H1 (cell line): ENCODE data around the gene ITPK1. TPM values are rescaled to one million over a fixed set of nuclear protein-coding genes. Genes with fewer than 3 reads are reported as not detected.

ENCODE experiments used
- CTCF ChIA-PET: fragments of 300-600 bp; sonication (Branson Sonifier 250); formaldehyde crosslinking; loops from one replicate; lab custom pipeline; 2021; ENCODE audit not compliant: partially characterized antibody; lab: Charles Lee
- POLR2A ChIA-PET: fragments of 300-600 bp; sonication (Branson Sonifier 250); formaldehyde crosslinking; loops from one replicate; lab custom pipeline; 2021; ENCODE audit warnings: inconsistent platforms; ENCODE audit not compliant: partially characterized antibody; lab: Charles Lee
- DNase-seq, 2 experiments: peaks; one replicate each; pipeline versions ENCODE4 v3.0.0 to v3.0.0-alpha.2; 2010 to 2022; ENCODE audit warnings: low spot score in 2 of 2, low read depth in 1 of 2, mixed read lengths in 1 of 2
- FAIRE-seq: peaks from 2 replicates; lab custom pipeline; 2011; peaks lifted over from hg19 to GRCh38; lab: Jason Lieb, UNC
- H2AFZ ChIP-seq: 2 replicates; pipeline ENCODE4 v1.8.1; 2012; ENCODE audit warnings: low read length, inconsistent platforms
- H2AK5ac ChIP-seq: 2 replicates; pipeline ENCODE4 v1.6.1; 2013; ENCODE audit warnings: low read depth, low read length
- H2BK120ac ChIP-seq: replicated peaks from 2 replicates; pipeline ENCODE3; 2013; ENCODE audit warnings: low read depth, low read length, inconsistent platforms
- H2BK12ac ChIP-seq: 2 replicates; pipeline ENCODE4 v1.6.1; 2013; ENCODE audit warnings: low read depth, low read length
- H2BK15ac ChIP-seq: 2 replicates; pipeline ENCODE4 v1.6.1; 2013; ENCODE audit warnings: low read length
- H2BK20ac ChIP-seq: 2 replicates; pipeline ENCODE4 v1.6.1; 2013; ENCODE audit warnings: low read length
- H2BK5ac ChIP-seq: 2 replicates; pipeline ENCODE4 v1.6.1; 2013; ENCODE audit warnings: low read depth, low read length
- H3K14ac ChIP-seq: 2 replicates; pipeline ENCODE4 v1.6.1; 2013; ENCODE audit warnings: inconsistent platforms; ENCODE audit not compliant: insufficient read length
- H3K18ac ChIP-seq: 2 replicates; pipeline ENCODE4 v1.6.1; 2013; ENCODE audit warnings: low read length; ENCODE audit errors: extremely low read depth
- H3K23ac ChIP-seq: 2 replicates; pipeline ENCODE4 v1.6.1; 2013; ENCODE audit warnings: inconsistent platforms; ENCODE audit not compliant: insufficient read length
- H3K23me2 ChIP-seq: 2 replicates; pipeline ENCODE4 v1.6.1; 2013; ENCODE audit warnings: low read depth, low read length
- H3K27ac ChIP-seq: 2 replicates; pipeline ENCODE4 v1.6.1; 2011; ENCODE audit warnings: low read depth, low read length, inconsistent platforms
- H3K27me3 ChIP-seq, 4 experiments: replicated peaks in 1 of 4; 1 replicate in 1 of 4; 2 replicates in 3 of 4; pipeline versions ENCODE4 v1.6.1 to v1.8.1; 2011 to 2013; ENCODE audit warnings: low read length in 3 of 4, mild to moderate bottlenecking in 3 of 4, inconsistent platforms in 2 of 4, mixed read lengths in 2 of 4, moderate library complexity in 1 of 4; ENCODE audit not compliant: control insufficient read depth in 3 of 4, insufficient read depth in 3 of 4; ENCODE audit errors: extremely low read depth in 1 of 4
- H3K36me3 ChIP-seq, 4 experiments: 2 replicates each; pipeline versions ENCODE4 v1.6.1 to v1.8.1; 2011 to 2013; ENCODE audit warnings: mild to moderate bottlenecking in 4 of 4, low read length in 3 of 4, moderate library complexity in 2 of 4, control low read depth in 1 of 4, inconsistent platforms in 1 of 4; ENCODE audit not compliant: insufficient read depth in 4 of 4, control insufficient read depth in 2 of 4
- H3K4ac ChIP-seq: replicated peaks from 2 replicates; pipeline ENCODE3; 2013; ENCODE audit warnings: low read length, low read depth, mixed read lengths, inconsistent platforms; ENCODE audit not compliant: insufficient read length
- H3K4me1 ChIP-seq, 4 experiments: replicated peaks in 1 of 4; 1 replicate in 1 of 4; 2 replicates in 3 of 4; pipeline versions ENCODE4 v1.6.1 to v1.8.1; 2011 to 2013; ENCODE audit warnings: low read length in 3 of 4, inconsistent platforms in 2 of 4, mixed read lengths in 1 of 4; ENCODE audit not compliant: insufficient read depth in 4 of 4, control insufficient read depth in 3 of 4
- H3K4me2 ChIP-seq, 2 experiments: 2 replicates each; pipeline versions ENCODE4 v1.6.1 to v1.8.1; 2011 to 2013; ENCODE audit warnings: low read depth in 2 of 2, low read length in 2 of 2, control low read depth in 1 of 2, inconsistent platforms in 1 of 2, mild to moderate bottlenecking in 1 of 2; ENCODE audit not compliant: insufficient read depth in 1 of 2
- H3K4me3 ChIP-seq, 4 experiments: fragments of 200-600, 300-600 bp in 1 of 4; sonication (generic), shearing (Covaris generic), sonication (Bioruptor Twin) in 1 of 4; 2 replicates each; pipeline versions ENCODE4 v1.5.1 to v1.8.1; 2011 to 2016; ENCODE audit warnings: low read length in 4 of 4, low read depth in 3 of 4, control low read depth in 2 of 4, inconsistent platforms in 2 of 4, mild to moderate bottlenecking in 2 of 4, mixed read lengths in 1 of 4, moderate library complexity in 1 of 4; ENCODE audit not compliant: insufficient read depth in 2 of 4; ENCODE audit errors: extremely low read depth in 1 of 4
- H3K56ac ChIP-seq: replicated peaks from 2 replicates; pipeline ENCODE3; 2013; ENCODE audit warnings: low read depth, mild to moderate bottlenecking, mixed read lengths, low read length, inconsistent platforms; ENCODE audit not compliant: insufficient read length
- H3K79me1 ChIP-seq: 2 replicates; pipeline ENCODE4 v1.6.1; 2013; ENCODE audit warnings: low read depth, low read length, control low read depth
- H3K79me2 ChIP-seq, 2 experiments: 2 replicates each; pipeline versions ENCODE4 v1.6.1 to v1.8.1; 2012 to 2013; ENCODE audit warnings: low read length in 2 of 2, mild to moderate bottlenecking in 2 of 2, inconsistent platforms in 1 of 2; ENCODE audit not compliant: insufficient read depth in 2 of 2, control insufficient read depth in 1 of 2
- H3K9ac ChIP-seq, 4 experiments: replicated peaks in 1 of 4; 1 replicate in 1 of 4; 2 replicates in 3 of 4; pipeline versions ENCODE4 v1.6.1 to v1.8.1; 2011 to 2013; ENCODE audit warnings: low read depth in 3 of 4, low read length in 3 of 4, control low read depth in 2 of 4, mild to moderate bottlenecking in 2 of 4, moderate library complexity in 2 of 4, inconsistent platforms in 1 of 4; ENCODE audit errors: extremely low read depth in 1 of 4
- H3K9me3 ChIP-seq, 2 experiments: 2 replicates each; pipeline versions ENCODE4 v1.6.1 to v1.8.1; 2012 to 2013; ENCODE audit warnings: mild to moderate bottlenecking in 2 of 2, moderate library complexity in 2 of 2, control low read depth in 1 of 2, inconsistent platforms in 1 of 2, low read depth in 1 of 2, low read length in 1 of 2, mixed read lengths in 1 of 2; ENCODE audit not compliant: insufficient read depth in 2 of 2
- H4K20me1 ChIP-seq, 2 experiments: replicated peaks in 1 of 2; 2 replicates each; pipeline versions ENCODE3 to v1.8.1; 2011 to 2013; ENCODE audit warnings: inconsistent platforms in 2 of 2, low read length in 2 of 2, mild to moderate bottlenecking in 1 of 2; ENCODE audit not compliant: insufficient read depth in 2 of 2, control insufficient read depth in 1 of 2
- H4K5ac ChIP-seq: 2 replicates; pipeline ENCODE4 v1.6.1; 2013; ENCODE audit warnings: low read length, low read depth, mixed read lengths, inconsistent platforms; ENCODE audit not compliant: insufficient read length
- H4K8ac ChIP-seq: 2 replicates; pipeline ENCODE4 v1.8.0; 2013; ENCODE audit warnings: mild to moderate bottlenecking, moderate library complexity, low read length, inconsistent platforms; ENCODE audit not compliant: insufficient read depth; ENCODE audit errors: extremely low read depth
- H4K91ac ChIP-seq: replicated peaks from 2 replicates; pipeline ENCODE3; 2013; ENCODE audit warnings: low read length, mixed read lengths, inconsistent platforms; ENCODE audit not compliant: insufficient read length
- BRCA1 ChIP-seq: IDR thresholded peaks from 2 replicates; pipeline ENCODE4 v1.6.1; 2012; ENCODE audit warnings: low read depth, low read length, improper control_type of control experiment
- CHD1 ChIP-seq: IDR thresholded peaks from 2 replicates; pipeline ENCODE4 v1.6.1; 2012; ENCODE audit warnings: low read depth, low read length, improper control_type of control experiment
- CREB1 ChIP-seq: IDR thresholded peaks from 2 replicates; pipeline ENCODE4 v1.6.1; 2012; ENCODE audit warnings: inconsistent platforms
- E2F6 ChIP-seq: IDR thresholded peaks from 2 replicates; pipeline ENCODE4 v1.6.1; 2012; ENCODE audit warnings: inconsistent platforms
- EGR1 ChIP-seq: IDR thresholded peaks from 2 replicates; pipeline ENCODE4 v1.6.1; 2011; ENCODE audit warnings: low read depth, low read length, borderline replicate concordance
- JUN ChIP-seq: IDR thresholded peaks from 2 replicates; pipeline ENCODE4 v1.6.1; 2011; ENCODE audit warnings: low read depth, mild to moderate bottlenecking, improper control_type of control experiment, low read length
- RFX5 ChIP-seq: IDR thresholded peaks from 2 replicates; pipeline ENCODE4 v1.6.1; 2011; ENCODE audit warnings: low read depth, low read length, improper control_type of control experiment, borderline replicate concordance
- RNF2 ChIP-seq: fragments of 200-900, 300-1000 bp; sonication (generic); IDR thresholded peaks from 2 replicates; pipeline ENCODE4 v1.7.1; 2016; ENCODE audit warnings: borderline replicate concordance, low read depth, mild to moderate bottlenecking, antibody characterized with exemption, low read length; ENCODE audit not compliant: poor library complexity, severe bottlenecking; ENCODE audit errors: missing control alignments
- SIX5 ChIP-seq: IDR thresholded peaks from 2 replicates; pipeline ENCODE4 v1.6.1; 2011; ENCODE audit warnings: mild to moderate bottlenecking, low read depth, low read length
- TAF1 ChIP-seq: IDR thresholded peaks from 2 replicates; pipeline ENCODE4 v1.6.1; 2011; ENCODE audit warnings: mild to moderate bottlenecking, low read depth, low read length
- USF2 ChIP-seq: IDR thresholded peaks from 2 replicates; pipeline ENCODE4 v1.6.1; 2011; ENCODE audit warnings: low read length, improper control_type of control experiment
- ZNF274 ChIP-seq: IDR thresholded peaks from 2 replicates; pipeline ENCODE4 v1.7.0; 2012; ENCODE audit warnings: low read length, borderline replicate concordance; ENCODE audit errors: extremely low read depth
- WGBS, 2 experiments: shearing (Covaris generic) in 1 of 2; methylation state at CpG; one replicate each; pipeline versions ENCODE4 v1.1.6 to v1.1.7; 2013 to 2015; ENCODE audit warnings: low lambda C conversion rate in 2 of 2, mixed read lengths in 2 of 2, inconsistent platforms in 1 of 2, low coverage in 1 of 2, missing lambda C conversion rate in 1 of 2; ENCODE audit not compliant: insufficient replicate concordance in 2 of 2, insufficient coverage in 1 of 2, insufficient read length in 1 of 2; ENCODE audit errors: extremely low coverage in 1 of 2, missing lambda C conversion rate in 1 of 2; 5-methylcytosine and 5-hydroxymethylcytosine counted together
- polyA plus RNA-seq, 7 experiments: library from polyadenylated mRNA; depleted of rRNA in 3 of 7; stranded (reverse) in 5 of 7; unstranded in 2 of 7; fragments of >200 nt in 5 of 7; fragments of 200-250 nt in 2 of 7; gene quantifications; 1 replicate in 5 of 7; 2 replicates in 1 of 7; 4 replicates in 1 of 7; pipeline versions ENCODE4 v1.2.1 to v1.2.3, GENCODE V29; 2011 to 2013; ENCODE audit warnings: missing spikeins in 2 of 7, mixed read lengths in 2 of 7
- total RNA-seq: library from RNA; stranded (reverse); fragmentation: NEBNext Ultra II Directional; extraction: Animal tissue kit (Norgen Biotek cat#: 25700); gene quantifications from 2 replicates; pipeline ENCODE4 v1.2.1, GENCODE V29; 2021

Gene ITPK1
- total and polyA plus RNA-seq, 2 of the 8 experiments (the other 6 are each of a cell fraction or from before 2014, with no cell fraction given) = 108 to 143 TPM

GRCh38 chr14:93054876-93055275 is 60.8 kb downstream of the ITPK1 start:
- no peak overlapping the region for H3K14ac ChIP-seq
- TF ChIP-seq RFX5 (no peak), CHD1 (no peak), BRCA1 (no peak), TAF1 (no peak), JUN (no peak), CREB1 (no peak), E2F6 (no peak), USF2 (no peak), RNF2 (no peak), EGR1 (no peak), ZNF274 (no peak), SIX5 (no peak)

More at GRCh38 chr14:93054876-93055275, 60.8 kb downstream of the ITPK1 start:
- FAIRE-seq (no peak), DNase-seq (no peak)
- peaks cover 0 to 3% of the 10 kb centered on the region in 2 experiments for H4K20me1 ChIP-seq
- H3K9me3 ChIP-seq = no peaks in the 10 kb centered on the region
- no peak overlapping the region for H3K4me3 ChIP-seq
- no peaks in the 10 kb centered on the region for H3K23me2 ChIP-seq
- no peak overlapping the region for H3K56ac ChIP-seq
- peaks cover 8 to 46% (median 30%) of the 10 kb centered on the region in 4 experiments for H3K4me1 ChIP-seq
- H3K79me2 ChIP-seq = peaks cover 0 to 44% of the 10 kb centered on the region in 2 experiments; a peak in 2 of 4 replicates
- H2BK120ac ChIP-seq = no peak overlapping the region
- H3K9ac ChIP-seq = no peak overlapping the region
- H4K91ac ChIP-seq = peak overlapping the region; percentile 46
- 0 out of 2 replicates have a peak overlapping the region, but pooled peaks have one; percentile 13 for H2BK15ac ChIP-seq
- no peaks in the 10 kb centered on the region for H3K27me3 ChIP-seq
- no peak overlapping the region for H2BK20ac ChIP-seq
- no peak overlapping the region for H4K5ac ChIP-seq
- no peak overlapping the region; the same call in 1 of the 2 replicates for H4K8ac ChIP-seq
- peaks cover 8% of the 10 kb centered on the region for H3K79me1 ChIP-seq
- ChIA-PET CTCF (interaction anchor here (0.8 to 1.9 kb wide), 3 partner anchors 20 to 58 kb away, joined by 3 to 11 read pairs (median 3); no protein-coding TSS in a partner anchor), POLR2A (interaction anchor here (1.1 kb wide), 1 partner anchor 21 kb away, joined by 3 read pairs; no protein-coding TSS in a partner anchor)
- no peak overlapping the region for H3K4me2 ChIP-seq
- H3K4ac ChIP-seq = peak overlapping the region; percentile 8
- H3K36me3 ChIP-seq = no peaks in the 10 kb centered on the region
- H3K18ac ChIP-seq = no peak overlapping the region
- H3K23ac ChIP-seq = no peak overlapping the region
- no peak overlapping the region; the same call in 1 of the 2 replicates for H2AK5ac ChIP-seq
- H2BK12ac ChIP-seq = peak overlapping the region; percentile 64
- no peak overlapping the region for H2BK5ac ChIP-seq
- no peak overlapping the region for H2AFZ ChIP-seq
- 93% methylated on average over 7 of the region's 7 CpGs; no CpG with 5 or more reads in 1 of the 2 experiments for WGBS, 2 experiments
- 0 out of 2 replicates have a peak overlapping the region, but pooled peaks have one; percentile 30 for H3K27ac ChIP-seq
